NCI-H226 (cell line): ENCODE measurements around the gene SH2D3C.
"Not testable (repeated sequence)": the region's sequence is repeated elsewhere in the genome, so short reads cannot be mapped to it uniquely, and the experiment has no call there.

Experiments
- DNase-seq: peaks from one replicate; pipeline ENCODE4 v3.0.0-alpha.2; 2015

SH2D3C gene

GRCh38 chr9:127783111-127784008 is 4.9 kb upstream of the SH2D3C start:
- DNase-seq: no peak

- DNase-seq: no peak
Measured at GRCh38 chr9:127781806-127782205, 3.3 kb upstream of the SH2D3C start.

- not testable (repeated sequence) for DNase-seq
Measured at GRCh38 chr9:127780909-127781308, 2.4 kb upstream of the SH2D3C start.

- DNase-seq: no peak
Measured at GRCh38 chr9:127780126-127780885, 1.8 kb upstream of the SH2D3C start.

GRCh38 chr9:127779136-127779981 is 893 bp upstream of the SH2D3C start:
- DNase-seq: no peak

GRCh38 chr9:127777368-127777980 is 992 bp downstream of the SH2D3C start:
- no peak for DNase-seq

- no peak for DNase-seq
Measured at GRCh38 chr9:127776924-127777289, 1.6 kb downstream of the SH2D3C start.

- no peak for DNase-seq
Measured at GRCh38 chr9:127776195-127776923, 2.1 kb downstream of the SH2D3C start.

GRCh38 chr9:127773981-127774380 is 4.5 kb downstream of the SH2D3C start:
- no peak for DNase-seq

GRCh38 chr9:127773272-127773671 is 5.2 kb downstream of the SH2D3C start:
- no peak for DNase-seq

GRCh38 chr9:127772603-127773002 is 5.9 kb downstream of the SH2D3C start:
- DNase-seq: no peak

GRCh38 chr9:127771570-127772189 is 6.8 kb downstream of the SH2D3C start:
- DNase-seq: no peak

GRCh38 chr9:127770905-127771569 is 7.4 kb downstream of the SH2D3C start:
- DNase-seq: peak; percentile 93

GRCh38 chr9:127770583-127770904 is 7.9 kb downstream of the SH2D3C start:
- no peak for DNase-seq

GRCh38 chr9:127769929-127770582 is 8.4 kb downstream of the SH2D3C start:
- no peak for DNase-seq

- no peak for DNase-seq
Measured at GRCh38 chr9:127769101-127769500, 9.4 kb downstream of the SH2D3C start.

- DNase-seq: no peak
Measured at GRCh38 chr9:127768698-127769097, 9.8 kb downstream of the SH2D3C start.

- no peak for DNase-seq
Measured at GRCh38 chr9:127767909-127768331, 10.5 kb downstream of the SH2D3C start.

- DNase-seq: no peak
Measured at GRCh38 chr9:127767410-127767809, 11.1 kb downstream of the SH2D3C start.

GRCh38 chr9:127765418-127765817 is 13.0 kb downstream of the SH2D3C start:
- no peak for DNase-seq
